Mammary epithelial cell (primary cell): ENCODE data around the gene CELSR1.

Source experiments
- CTCF ChIP-seq, 2 donors: IDR thresholded peaks in 1 of 2; conservative IDR thresholded peaks in 1 of 2; 2 replicates each; pipeline ENCODE4 v1.5.1; 2011 to 2012; ENCODE audit warnings: inconsistent platforms in 2 of 2, low read length in 2 of 2, mild to moderate bottlenecking in 2 of 2, control low read depth in 1 of 2, low read depth in 1 of 2; ENCODE audit not compliant: insufficient read depth in 1 of 2; ENCODE audit errors: extremely low read depth in 1 of 2
- EZH2 ChIP-seq: IDR thresholded peaks from 2 replicates; pipeline ENCODE4 v1.6.1; 2012; ENCODE audit warnings: low read length, inconsistent platforms, borderline replicate concordance

GRCh38 chr22:46526244-46526839 is 11.1 kb downstream of the CELSR1 start:
- TF ChIP-seq CTCF (conservative IDR thresholded peaks at IDR 0.05 in 1 of 2, IDR thresholded peaks at IDR 0.05 in 1 of 2; ENCODE audit: extremely low read depth in 1 of 2, insufficient read depth in 1 of 2, low read depth in 1 of 2, low read length in 2 of 2) (no peak), EZH2 (no peak)
